Jurkat, Clone E6-1 (cell line): ENCODE measurements around the gene ADGRG6.

ENCODE experiments used
- DNase-seq: peaks from one replicate; pipeline ENCODE4 v3.0.0-alpha.2; 2011; ENCODE audit warnings: low read depth, low spot score
- H3K4me3 ChIP-seq: 2 replicates; pipeline ENCODE4 v1.5.1; 2011; ENCODE audit warnings: mild to moderate bottlenecking, low read length, control low read depth, moderate library complexity

Gene ADGRG6

GRCh38 chr6:142286088-142286409 is 15.8 kb upstream of the ADGRG6 start:
- DNase-seq = no peak
- no peak overlapping the region for H3K4me3 ChIP-seq

- H3K4me3 ChIP-seq = no peak overlapping the region
- DNase-seq = no peak
Observed at GRCh38 chr6:142289687-142290086, 12.1 kb upstream of the ADGRG6 start.

DNA sequence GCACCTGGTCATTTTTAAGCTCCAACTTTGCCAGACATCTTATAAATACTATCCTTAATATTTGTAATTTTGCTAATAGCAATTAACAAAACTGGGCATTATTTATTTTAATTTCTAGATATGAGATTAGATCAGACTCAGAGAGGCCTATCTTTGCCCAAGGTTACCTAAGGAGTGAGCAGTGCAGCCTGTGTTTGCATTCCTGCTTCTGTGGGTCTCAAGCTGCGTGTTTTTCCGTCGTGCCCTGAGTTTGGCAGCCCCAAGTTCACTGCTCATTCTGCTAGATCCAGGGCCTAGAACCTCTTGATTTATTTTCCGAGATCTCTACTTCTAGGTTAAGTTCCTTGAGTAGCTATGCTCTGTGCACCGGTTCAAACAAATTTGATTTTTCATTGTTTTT is 11.0 kb upstream of the ADGRG6 start:
- H3K4me3 ChIP-seq = no peak overlapping the region
- DNase-seq = no peak

GRCh38 chr6:142291512-142291911 is 10.3 kb upstream of the ADGRG6 start:
- H3K4me3 ChIP-seq = no peak overlapping the region
- no peak for DNase-seq

DNA sequence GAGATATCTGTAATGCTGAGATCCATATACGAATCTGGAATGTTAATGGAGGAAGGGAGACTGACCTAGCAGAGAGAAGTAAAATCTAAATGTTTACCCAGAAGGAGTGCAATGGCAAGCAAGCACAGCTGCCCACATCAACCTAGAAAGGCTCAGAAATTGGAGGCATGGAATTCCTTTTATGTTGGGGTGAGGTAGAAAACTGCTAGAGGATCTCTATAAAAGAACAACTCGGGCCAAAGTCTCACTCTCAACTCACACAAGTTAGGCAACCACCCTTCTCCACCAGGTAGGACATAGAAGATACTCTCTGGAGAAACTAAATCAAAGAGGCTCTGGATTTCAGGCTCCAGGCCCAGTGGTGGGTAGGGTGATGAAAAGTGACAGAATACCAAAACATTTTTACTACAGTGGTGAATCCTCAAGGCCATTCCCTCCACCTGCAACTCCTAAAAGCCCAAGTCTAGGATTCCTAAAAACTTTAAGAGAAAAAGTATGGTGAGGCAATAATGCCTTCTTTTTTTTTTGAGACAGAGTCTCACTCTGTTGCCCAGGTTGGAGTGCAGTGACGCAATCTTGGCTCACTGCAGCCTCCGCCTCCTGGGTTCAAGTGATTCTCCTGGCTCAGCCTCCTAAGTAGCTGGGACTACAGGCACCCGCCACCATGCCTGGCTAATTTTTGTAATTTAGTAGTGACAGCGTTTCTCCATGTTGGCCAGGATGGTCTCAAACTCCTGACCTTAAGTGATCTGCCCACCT is 9.5 kb upstream of the ADGRG6 start:
- DNase-seq = no peak
- no peak overlapping the region for H3K4me3 ChIP-seq

DNA sequence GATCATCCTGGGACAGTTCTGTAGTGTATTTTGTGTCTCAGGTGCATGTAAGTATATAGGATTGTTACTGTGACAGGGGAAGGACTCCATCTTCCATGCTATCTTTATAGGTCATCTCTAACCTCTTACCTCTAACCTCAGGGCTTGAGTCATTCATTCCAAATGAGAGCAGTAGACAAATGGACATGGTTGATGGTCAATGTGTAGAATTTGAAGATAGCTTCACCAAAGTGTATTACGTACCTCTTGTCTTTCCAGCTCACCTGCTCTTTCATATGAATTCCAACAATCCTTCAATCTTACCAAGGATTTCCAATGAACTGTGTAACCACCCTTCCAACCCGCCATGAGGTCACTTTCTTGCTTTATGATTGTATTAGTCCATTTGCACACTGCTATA is 8.7 kb upstream of the ADGRG6 start:
- no peak overlapping the region for H3K4me3 ChIP-seq
- DNase-seq = no peak

- no peak overlapping the region for H3K4me3 ChIP-seq
- no peak for DNase-seq
Observed at GRCh38 chr6:142294679-142295078, 7.1 kb upstream of the ADGRG6 start.

DNA sequence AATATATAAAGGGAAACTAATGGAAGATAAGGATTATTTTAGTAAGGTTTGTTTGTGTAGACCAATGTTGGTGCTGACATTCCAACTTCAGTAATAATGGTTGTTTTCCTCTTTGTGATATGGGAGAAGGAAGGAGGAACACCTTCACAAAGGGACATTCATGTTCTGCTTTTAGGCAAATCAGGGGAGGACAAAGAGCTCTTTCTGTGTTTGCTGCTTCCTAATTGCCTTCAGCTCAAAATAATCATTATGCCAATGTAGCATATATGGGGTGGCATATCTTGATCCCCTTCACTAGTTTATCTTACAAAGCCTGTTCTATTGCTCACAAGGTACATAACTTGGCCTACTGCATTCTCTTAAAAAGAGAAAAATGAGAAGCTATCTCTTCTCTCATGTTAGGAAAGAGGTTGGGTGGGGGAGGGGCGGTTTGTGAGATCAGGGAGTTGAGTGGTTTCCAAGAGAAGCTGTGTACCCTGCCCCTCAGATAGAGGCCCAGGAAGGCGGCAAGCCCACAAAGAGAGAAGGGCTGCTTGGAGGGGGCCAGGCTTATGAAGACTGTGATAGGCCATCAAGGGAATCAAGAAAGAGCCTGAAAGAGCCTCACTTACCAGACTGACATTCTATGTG is 4.7 kb upstream of the ADGRG6 start:
- no peak overlapping the region for H3K4me3 ChIP-seq
- no peak for DNase-seq

DNA sequence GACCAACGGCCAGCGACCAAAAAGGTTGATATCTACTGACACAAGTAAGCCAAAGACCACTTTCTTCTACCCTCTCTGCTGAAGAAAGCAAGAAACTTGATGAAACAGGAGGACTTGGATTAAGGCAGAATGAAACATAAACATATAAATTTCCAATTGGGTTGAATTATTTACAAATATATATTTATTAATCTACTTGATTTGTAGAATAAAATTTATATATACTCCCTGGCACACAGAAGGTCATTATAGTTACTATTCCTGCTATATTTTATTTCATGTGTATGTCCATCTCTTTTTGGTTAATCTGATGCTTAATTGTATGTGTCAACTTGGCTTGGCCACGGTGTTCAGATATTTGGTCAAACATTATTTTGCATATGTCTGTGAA is 4.2 kb upstream of the ADGRG6 start:
- no peak for DNase-seq
- no peak overlapping the region for H3K4me3 ChIP-seq

DNA sequence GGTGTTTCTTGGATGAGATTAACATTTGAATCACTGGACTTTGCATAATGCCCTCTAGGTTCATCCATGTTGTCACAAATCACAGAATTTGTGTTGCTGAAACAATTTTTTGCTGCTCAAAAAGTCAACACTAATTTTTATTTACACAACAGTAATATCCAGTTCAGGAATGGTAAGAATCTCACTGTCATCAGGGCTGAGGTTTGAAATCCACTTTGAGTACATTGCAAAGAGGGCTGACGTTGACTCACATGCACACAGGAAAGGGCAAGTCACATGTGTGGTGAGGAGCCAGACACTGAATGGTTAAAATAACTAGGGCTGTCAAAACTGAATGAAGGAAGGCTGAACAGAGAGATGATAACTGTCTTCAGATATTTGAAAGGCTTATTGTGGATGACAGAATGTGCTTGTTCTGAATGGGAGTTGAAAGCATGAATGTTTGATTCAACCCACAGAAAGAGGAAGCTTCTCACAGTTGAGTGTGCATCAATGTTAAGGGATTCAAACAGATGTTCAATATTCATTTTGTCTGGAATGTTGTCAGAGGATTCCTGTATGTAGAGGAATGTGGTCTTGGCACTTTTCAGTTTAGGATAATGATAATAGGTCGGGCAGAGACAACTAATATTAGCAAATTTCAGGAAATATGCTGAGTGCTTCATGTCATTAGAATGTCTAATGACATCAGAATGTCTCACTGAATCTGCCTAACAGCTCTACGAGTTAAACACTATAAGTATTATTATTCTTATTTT is 3.6 kb upstream of the ADGRG6 start:
- no peak for DNase-seq
- H3K4me3 ChIP-seq = no peak overlapping the region

- DNase-seq = no peak
- no peak overlapping the region for H3K4me3 ChIP-seq
Observed at GRCh38 chr6:142300302-142300701, 1.5 kb upstream of the ADGRG6 start.

GRCh38 chr6:142300758-142301650 is 803 bp upstream of the ADGRG6 start:
- no peak overlapping the region for H3K4me3 ChIP-seq
- DNase-seq = no peak

GRCh38 chr6:142302421-142303175 is 791 bp downstream of the ADGRG6 start:
- no peak overlapping the region for H3K4me3 ChIP-seq
- DNase-seq = no peak

DNA sequence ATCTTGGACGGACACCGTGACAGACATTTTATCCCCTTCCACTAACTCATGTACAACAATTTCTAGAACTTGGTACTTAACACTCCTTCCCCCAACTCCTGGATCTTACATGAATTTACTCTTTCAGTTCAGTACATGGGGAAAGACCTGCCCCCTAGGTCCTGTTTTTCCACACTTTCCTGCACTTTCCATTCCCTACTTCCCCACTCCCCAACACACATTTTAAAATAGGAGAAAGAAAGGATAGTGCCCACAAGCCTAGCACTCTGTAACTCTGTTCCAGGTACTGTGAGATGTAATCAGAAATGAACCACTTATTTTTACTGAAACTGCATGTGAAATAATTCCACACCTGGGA is 1.3 kb downstream of the ADGRG6 start:
- DNase-seq = no peak
- H3K4me3 ChIP-seq = no peak overlapping the region

DNA sequence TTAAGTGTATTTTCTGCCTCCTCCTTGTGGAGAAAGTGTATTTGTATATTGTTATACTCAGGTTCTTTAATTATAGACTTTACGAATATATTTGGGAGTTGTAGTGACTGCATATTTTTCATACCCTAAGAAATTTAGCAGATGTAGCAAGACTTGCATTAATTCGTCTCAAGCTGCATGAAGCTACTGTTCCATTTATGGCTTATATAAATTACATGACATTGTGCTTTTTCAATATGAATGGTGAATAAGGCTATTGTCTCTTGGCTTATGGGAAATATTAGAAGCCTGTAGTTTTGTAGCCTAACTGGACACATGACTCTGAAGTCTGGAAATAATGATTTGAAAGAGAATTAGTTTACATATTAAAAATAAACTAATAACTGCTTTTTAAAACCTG is 2.4 kb downstream of the ADGRG6 start:
- no peak overlapping the region for H3K4me3 ChIP-seq
- DNase-seq = no peak

DNA sequence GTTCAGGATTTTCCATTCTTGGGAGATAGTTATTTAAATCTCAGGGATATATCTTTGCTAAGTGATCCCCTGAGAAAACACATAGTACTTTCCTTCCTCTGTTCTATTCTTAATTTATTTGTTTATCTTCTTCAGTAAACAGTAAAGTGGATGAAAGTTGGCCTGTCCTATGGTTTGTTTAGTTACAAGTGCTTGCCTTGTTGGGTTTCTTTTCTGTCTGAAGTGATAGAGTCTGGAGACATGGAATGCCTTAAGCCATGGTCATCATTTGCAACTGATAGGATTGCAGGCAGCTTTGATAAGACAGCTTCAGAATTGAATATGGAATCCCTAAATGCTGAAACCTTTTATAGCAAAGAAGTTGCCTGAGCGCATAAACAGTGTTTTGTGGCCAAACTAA is 4.9 kb downstream of the ADGRG6 start:
- no peak overlapping the region for H3K4me3 ChIP-seq
- DNase-seq = no peak

DNA sequence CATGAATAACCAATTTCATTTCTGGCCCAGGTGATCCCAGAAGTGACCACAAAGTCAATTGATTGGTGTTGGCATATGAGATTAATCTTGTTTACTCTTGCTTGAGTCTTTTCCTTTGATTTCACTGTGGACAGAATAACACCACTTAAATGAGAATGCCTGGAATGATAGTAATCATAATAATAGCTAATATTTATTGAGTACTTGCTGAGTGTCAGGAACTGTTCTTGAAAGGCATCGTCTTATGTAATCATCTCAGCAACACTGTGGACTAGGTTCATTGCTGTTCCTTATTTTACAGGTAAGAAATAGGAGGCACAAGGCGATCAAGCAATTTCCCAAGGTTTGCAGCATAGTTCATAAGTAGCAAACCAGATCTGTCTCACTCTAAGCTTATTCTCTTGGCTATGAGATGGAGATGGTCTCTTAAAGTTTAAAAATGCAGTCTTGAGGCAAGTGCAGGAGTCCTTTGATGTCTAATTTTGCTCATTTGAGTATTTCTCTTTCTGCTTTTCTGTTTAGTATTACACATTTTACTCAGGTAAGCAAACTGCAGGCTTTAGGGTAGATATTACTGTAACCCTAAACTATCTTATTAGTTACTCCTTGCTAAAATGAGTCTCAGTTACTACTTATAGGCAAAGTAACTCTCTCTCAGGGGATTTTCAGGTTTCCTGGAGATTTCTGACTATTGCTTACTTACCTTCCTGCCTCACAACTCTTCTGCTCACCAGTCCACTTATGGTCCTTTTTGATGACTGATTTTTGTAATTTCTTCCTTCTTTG is 6.3 kb downstream of the ADGRG6 start:
- H3K4me3 ChIP-seq = no peak overlapping the region

DNA sequence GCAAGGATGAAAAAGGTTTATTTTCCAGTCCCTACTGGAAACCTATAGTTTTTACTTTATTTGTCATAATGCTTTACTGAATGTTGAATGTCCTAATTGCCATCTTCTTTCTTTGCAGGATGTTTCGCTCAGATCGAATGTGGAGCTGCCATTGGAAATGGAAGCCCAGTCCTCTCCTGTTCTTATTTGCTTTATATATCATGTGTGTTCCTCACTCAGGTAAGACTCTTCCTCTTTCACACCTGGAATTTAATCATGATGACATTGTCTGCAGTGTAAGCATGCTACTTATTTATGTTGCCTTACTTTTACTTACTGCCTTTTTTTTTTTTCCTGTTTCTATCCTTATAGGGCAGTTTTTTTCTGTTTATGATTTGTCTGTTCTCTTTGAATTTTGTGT is 7.6 kb downstream of the ADGRG6 start:
- no peak for DNase-seq
- H3K4me3 ChIP-seq = no peak overlapping the region

More for the DNA sequence above, 6.3 kb downstream of the ADGRG6 start:
- DNase-seq = no peak
